ENCODE results near the gene TOMM20. TPM values are rescaled to one million over a fixed set of nuclear protein-coding genes. Genes with fewer than 3 reads are reported as not detected.

Gene TOMM20
- total and polyA plus RNA-seq, 2 of the 8 experiments (the other 6 are each of a cell fraction or from before 2014, with no cell fraction given) = 71.4 to 168 TPM

- 87% methylated on average over 7 of the region's 7 CpGs; no CpG with 5 or more reads in 1 of the 2 experiments for WGBS, 2 experiments (ENCODE audit: extremely low coverage in 1 of 2, insufficient coverage in 1 of 2, insufficient read length in 1 of 2, insufficient replicate concordance in 2 of 2, low coverage in 1 of 2, low lambda C conversion rate in 2 of 2, missing lambda C conversion rate in 1 of 2)
- no peak overlapping the region for H2BK120ac ChIP-seq (replicated peaks; ENCODE audit: low read depth, low read length)
- H2AFZ ChIP-seq (ENCODE audit: low read length) = no peak overlapping the region
- H3K27me3 ChIP-seq (replicated peaks in 1 of 4; ENCODE audit: control insufficient read depth in 3 of 4, extremely low read depth in 1 of 4, insufficient read depth in 3 of 4, low read length in 3 of 4) = no peaks in the 10 kb centered on the region
- H3K27ac ChIP-seq (ENCODE audit: low read depth, low read length) = no peak overlapping the region
- H2BK12ac ChIP-seq (ENCODE audit: low read depth, low read length) = no peak overlapping the region
- H2BK15ac ChIP-seq (ENCODE audit: low read length) = no peak overlapping the region
- H2AK5ac ChIP-seq (ENCODE audit: low read depth, low read length) = no peak overlapping the region
- H4K20me1 ChIP-seq (replicated peaks in 1 of 2; ENCODE audit: control insufficient read depth in 1 of 2, insufficient read depth in 2 of 2, low read length in 2 of 2) = peaks cover 10 to 11% of the 10 kb centered on the region in 2 experiments
- no peak overlapping the region for H3K4ac ChIP-seq (replicated peaks; ENCODE audit: insufficient read length, low read depth, low read length)
- no peak overlapping the region for H3K4me2 ChIP-seq (ENCODE audit: insufficient read depth in 1 of 2, low read depth in 2 of 2, low read length in 2 of 2)
- no peak overlapping the region for H3K18ac ChIP-seq (ENCODE audit: extremely low read depth, low read length)
- H3K9me3 ChIP-seq (ENCODE audit: insufficient read depth in 2 of 2, low read depth in 1 of 2, low read length in 1 of 2) = no peaks in the 10 kb centered on the region
- peaks cover 5 to 37% (median 20%) of the 10 kb centered on the region in 4 experiments for H3K36me3 ChIP-seq (ENCODE audit: control insufficient read depth in 2 of 4, insufficient read depth in 4 of 4, low read length in 3 of 4)
- H2BK5ac ChIP-seq (ENCODE audit: low read depth, low read length) = no peak overlapping the region
- H3K9ac ChIP-seq (replicated peaks in 1 of 4; ENCODE audit: extremely low read depth in 1 of 4, low read depth in 3 of 4, low read length in 3 of 4) = no peak overlapping the region; a peak in 2 of 7 replicates
- H3K79me1 ChIP-seq (ENCODE audit: low read depth, low read length) = no peaks in the 10 kb centered on the region
- H4K5ac ChIP-seq (ENCODE audit: insufficient read length, low read depth, low read length) = no peak overlapping the region
- no peak overlapping the region for H2BK20ac ChIP-seq (ENCODE audit: low read length)
- ChIA-PET POLR2A (ENCODE audit: partially characterized antibody) (interaction anchor here (1.6 to 7.1 kb wide), 3 partner anchors 10 to 30 kb away, joined by 9 to 83 read pairs (median 63); partner anchors contain the start of gene RBM34), CTCF (ENCODE audit: partially characterized antibody) (no interaction called here)
- DNase-seq (ENCODE audit: low read depth in 1 of 2, low spot score in 2 of 2) (peak in 1 of 2 experiments; percentile 38), FAIRE-seq (no peak)
- peaks cover 0 to 6% (median 3%) of the 10 kb centered on the region in 4 experiments; a peak in 5 of 7 replicates for H3K4me1 ChIP-seq (replicated peaks in 1 of 4; ENCODE audit: control insufficient read depth in 3 of 4, insufficient read depth in 4 of 4, low read length in 3 of 4)
- TF ChIP-seq POLR2A (IDR thresholded peaks at IDR 0.05; ENCODE audit: control extremely low read depth in 1 of 2, low read depth in 2 of 2, low read length in 2 of 2) = no peak
- TF ChIP-seq, protein P1, sequence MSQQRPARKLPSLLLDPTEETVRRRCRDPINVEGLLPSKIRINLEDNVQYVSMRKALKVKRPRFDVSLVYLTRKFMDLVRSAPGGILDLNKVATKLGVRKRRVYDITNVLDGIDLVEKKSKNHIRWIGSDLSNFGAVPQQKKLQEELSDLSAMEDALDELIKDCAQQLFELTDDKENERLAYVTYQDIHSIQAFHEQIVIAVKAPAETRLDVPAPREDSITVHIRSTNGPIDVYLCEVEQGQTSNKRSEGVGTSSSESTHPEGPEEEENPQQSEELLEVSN (IDR thresholded peaks at IDR 0.05) = no peak
- TF ChIP-seq SIN3A (conservative IDR thresholded peaks at IDR 0.05 in 1 of 2, IDR thresholded peaks at IDR 0.05 in 1 of 2; ENCODE audit: low read depth in 1 of 2, low read length in 2 of 2) = no peak
- TF ChIP-seq USF2 (IDR thresholded peaks at IDR 0.05; ENCODE audit: low read length) = no peak
- no peak for TF ChIP-seq YY1 (IDR thresholded peaks at IDR 0.05; ENCODE audit: low read depth, low read length)
- TF ChIP-seq TBP (IDR thresholded peaks at IDR 0.05; ENCODE audit: low read depth, low read length) = no peak
- TF ChIP-seq CBX5 (IDR thresholded peaks at IDR 0.05; ENCODE audit: low read depth, low read length) = no peak
- no peak for TF ChIP-seq SRF (IDR thresholded peaks at IDR 0.05; ENCODE audit: low read depth, low read length)
- TF ChIP-seq ATF2 (IDR thresholded peaks at IDR 0.05; ENCODE audit: low read length) = no peak
- no peak for TF ChIP-seq HDAC6 (IDR thresholded peaks at IDR 0.05; ENCODE audit: low read depth, low read length)
- no peak overlapping the region for H3K4me3 ChIP-seq (ENCODE audit: extremely low read depth in 1 of 4, insufficient read depth in 2 of 4, low read depth in 3 of 4, low read length in 4 of 4)
- H3K79me2 ChIP-seq (ENCODE audit: control insufficient read depth in 1 of 2, insufficient read depth in 2 of 2, low read length in 2 of 2) = peaks cover 27 to 28% of the 10 kb centered on the region in 2 experiments
- peaks cover 6% of the 10 kb centered on the region; the same call in 1 of the 2 replicates for H3K23me2 ChIP-seq (ENCODE audit: low read depth, low read length)
- no peak overlapping the region for H3K14ac ChIP-seq (ENCODE audit: insufficient read length)
- no peak overlapping the region for H4K8ac ChIP-seq (ENCODE audit: extremely low read depth, insufficient read depth, low read length)
- no peak overlapping the region for H3K23ac ChIP-seq (ENCODE audit: insufficient read length)
- H3K56ac ChIP-seq (replicated peaks; ENCODE audit: insufficient read length, low read depth, low read length) = no peak overlapping the region
- no peak overlapping the region for H4K91ac ChIP-seq (replicated peaks; ENCODE audit: insufficient read length, low read length)
Observed at GRCh38 chr1:235130766-235131270, 2.2 kb upstream of the TOMM20 start.

Data from H1 (cell line).